H7 (cell line): ENCODE data around the gene PDXDC1. TPM values are rescaled to one million over a fixed set of nuclear protein-coding genes. Genes with fewer than 3 reads are reported as not detected.
A peak's percentile ranks its signal among the peaks of the same experiment; 100 is the strongest.
"Not testable (repeated sequence)": the region's sequence is repeated elsewhere in the genome, so short reads cannot be mapped to it uniquely, and the experiment has no call there.

ENCODE experiments used
- DNase-seq: peaks from one replicate; pipeline ENCODE4 v3.0.0; 2012
- H3K27me3 ChIP-seq: 2 replicates; pipeline ENCODE4 v1.6.0; 2011; ENCODE audit warnings: mild to moderate bottlenecking, low read length; ENCODE audit not compliant: control insufficient read depth, insufficient read depth
- H3K36me3 ChIP-seq: replicated peaks from 2 replicates; pipeline ENCODE4 v1.5.1; 2011; ENCODE audit warnings: low read length; ENCODE audit not compliant: control insufficient read depth, insufficient read depth
- H3K4me3 ChIP-seq: 2 replicates; pipeline ENCODE4 v1.5.1; 2011; ENCODE audit warnings: low read depth, mild to moderate bottlenecking, control low read depth, low read length, moderate library complexity; ENCODE audit not compliant: insufficient read depth
- total RNA-seq: library from RNA; depleted of rRNA; stranded (reverse); fragments of >200 nt; shearing (Covaris generic); gene quantifications from 2 replicates; pipeline ENCODE4 v1.2.3, GENCODE V29; 2014

The PDXDC1 gene
- total RNA-seq, 1 experiment from 2014 or later: 67.5 TPM

- DNase-seq: no peak
- H3K36me3 ChIP-seq: no peaks in the 10 kb centered on the region
These were observed 13.2 kb upstream of the PDXDC1 start for GRCh38 chr16:14961405-14962186.

GRCh38 chr16:14963281-14964173 is 11.3 kb upstream of the PDXDC1 start:
- H3K4me3 ChIP-seq: no peak overlapping the region
- DNase-seq: no peak
- no peaks in the 10 kb centered on the region for H3K36me3 ChIP-seq
- H3K27me3 ChIP-seq: no peaks in the 10 kb centered on the region

More at GRCh38 chr16:14961405-14962186, 13.2 kb upstream of the PDXDC1 start:
- Histone ChIP-seq H3K27me3 (no peaks in the 10 kb centered on the region), H3K4me3 (no peak overlapping the region)

- Histone ChIP-seq H3K36me3 (no peaks in the 10 kb centered on the region), H3K27me3 (no peaks in the 10 kb centered on the region), H3K4me3 (no peak overlapping the region)
- no peak for DNase-seq
These were observed 9.5 kb upstream of the PDXDC1 start for GRCh38 chr16:14965328-14965727.

DNA sequence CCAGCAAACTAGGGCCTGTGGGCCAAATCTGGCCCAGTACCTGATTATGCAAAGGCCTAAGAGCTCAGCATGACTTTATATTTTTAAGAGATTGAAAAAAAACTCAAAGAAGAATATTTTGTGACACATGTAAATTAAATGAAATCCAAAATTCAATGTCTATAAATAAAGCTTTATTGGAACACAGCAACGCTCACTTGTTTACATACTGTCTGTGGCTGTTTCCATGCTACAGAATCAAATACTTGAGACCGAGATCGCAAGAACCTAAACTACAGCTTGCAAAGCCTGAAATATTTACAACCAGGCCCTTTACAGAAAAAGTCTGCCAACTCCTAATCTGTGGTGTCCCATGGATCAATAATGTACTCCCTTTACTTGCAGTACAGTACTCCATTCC is 5.0 kb upstream of the PDXDC1 start:
- H3K4me3 ChIP-seq, H3K27me3 ChIP-seq, DNase-seq, H3K36me3 ChIP-seq: not testable (repeated sequence)

DNA sequence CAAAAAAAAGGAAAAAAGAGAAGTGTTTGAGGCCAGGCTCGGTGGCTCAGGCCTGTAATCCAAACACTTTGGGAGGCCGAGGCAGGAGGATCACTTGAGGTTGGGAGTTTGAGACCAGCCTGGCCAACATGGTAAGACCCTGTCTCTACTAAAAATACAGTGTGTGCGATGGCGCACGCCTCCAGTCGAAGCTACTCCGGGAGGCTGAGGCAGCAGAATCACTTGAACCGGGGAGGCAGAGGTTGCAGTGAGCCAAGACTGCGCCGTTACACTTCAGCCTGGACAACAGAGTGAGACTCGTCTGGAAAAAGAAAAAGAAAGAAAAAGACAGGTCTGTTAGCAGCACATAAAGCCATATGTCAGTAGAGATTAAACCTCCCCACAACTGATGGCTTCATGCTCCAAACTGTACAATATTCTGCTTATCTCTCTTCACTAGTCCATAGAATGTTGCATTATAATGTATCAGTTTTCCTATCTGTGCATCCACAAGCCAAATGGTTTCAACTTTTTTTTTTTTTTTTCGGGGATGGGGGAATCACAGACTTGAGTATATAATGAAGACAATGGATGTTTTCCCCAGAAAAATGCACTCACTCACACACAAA is 3.1 kb upstream of the PDXDC1 start:
- not testable (repeated sequence) for H3K27me3 ChIP-seq, H3K36me3 ChIP-seq, DNase-seq, H3K4me3 ChIP-seq

DNA sequence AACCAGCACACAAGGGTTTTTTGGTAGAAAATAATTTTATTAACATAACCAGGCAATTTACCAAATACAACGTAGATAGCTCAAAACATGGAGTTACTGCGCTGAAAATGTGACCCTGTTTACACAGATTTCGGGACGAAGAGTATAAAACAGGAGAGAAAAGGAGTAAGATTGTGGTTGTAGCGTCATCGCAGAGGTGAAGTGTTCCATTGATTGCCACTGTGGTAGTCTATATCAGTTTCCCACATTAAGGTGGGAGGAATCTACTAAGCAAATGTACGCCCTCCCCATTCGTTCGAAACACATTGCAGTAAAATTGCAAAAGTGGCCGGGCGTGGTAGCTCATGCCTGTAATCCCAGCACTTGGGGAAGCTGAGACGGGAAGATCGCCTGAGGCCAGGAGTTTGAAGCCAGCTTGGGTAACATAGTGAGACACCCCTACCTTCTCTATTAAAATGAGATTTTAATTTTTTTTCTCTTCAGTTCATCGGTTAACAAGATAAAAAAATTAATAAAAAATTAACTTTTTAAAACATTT is 972 bp upstream of the PDXDC1 start:
- H3K36me3 ChIP-seq, DNase-seq, H3K27me3 ChIP-seq: not testable (repeated sequence)
- peak overlapping the region; percentile 37 for H3K4me3 ChIP-seq

- DNase-seq, H3K27me3 ChIP-seq, H3K36me3 ChIP-seq: not testable (repeated sequence)
- peak overlapping the region; percentile 37 for H3K4me3 ChIP-seq
These were observed 533 bp upstream of the PDXDC1 start for GRCh38 chr16:14974331-14974655.

- H3K4me3 ChIP-seq: peak overlapping the region; percentile 97
- H3K27me3 ChIP-seq, H3K36me3 ChIP-seq: not testable (repeated sequence)
- peak; percentile 37 for DNase-seq
These were observed 780 bp downstream of the PDXDC1 start for GRCh38 chr16:14975418-14976194.

DNA sequence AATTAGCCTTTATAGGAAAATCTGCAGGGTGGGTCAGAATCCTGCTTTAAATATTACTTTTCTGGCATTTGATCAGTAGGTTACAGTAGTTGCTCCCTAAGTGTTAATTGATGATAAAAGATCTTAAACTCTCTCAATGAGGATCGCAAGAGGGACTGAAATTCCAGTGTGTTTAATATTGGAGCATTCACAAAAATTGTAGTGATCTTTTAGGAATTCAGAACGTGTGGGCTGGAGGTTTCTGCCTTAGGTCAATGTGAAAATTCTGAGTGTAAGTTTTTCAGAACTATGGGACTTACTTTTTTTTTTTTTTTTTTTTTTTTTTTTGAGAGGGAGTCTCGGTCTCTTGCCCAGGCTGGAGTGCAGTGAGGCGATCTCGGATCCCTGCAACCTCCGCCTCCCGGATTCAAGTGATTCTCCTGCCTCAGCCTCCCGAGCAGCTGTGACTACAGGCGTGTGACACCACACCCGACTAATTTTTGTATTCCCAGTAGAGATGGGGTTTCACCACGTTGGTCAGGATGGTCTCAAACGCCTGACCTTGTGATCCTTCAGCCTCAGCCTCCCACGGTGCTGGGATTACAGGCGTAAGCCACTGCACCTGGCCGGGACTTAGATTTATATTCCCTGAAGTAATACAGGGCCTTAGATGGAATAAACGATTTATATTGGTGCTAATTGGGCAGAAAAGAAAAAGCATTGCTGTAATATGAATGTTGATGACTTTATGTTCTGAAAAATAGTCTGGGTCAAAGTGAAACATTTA is 2.3 kb downstream of the PDXDC1 start:
- not testable (repeated sequence) for H3K27me3 ChIP-seq, H3K36me3 ChIP-seq, DNase-seq, H3K4me3 ChIP-seq

DNA sequence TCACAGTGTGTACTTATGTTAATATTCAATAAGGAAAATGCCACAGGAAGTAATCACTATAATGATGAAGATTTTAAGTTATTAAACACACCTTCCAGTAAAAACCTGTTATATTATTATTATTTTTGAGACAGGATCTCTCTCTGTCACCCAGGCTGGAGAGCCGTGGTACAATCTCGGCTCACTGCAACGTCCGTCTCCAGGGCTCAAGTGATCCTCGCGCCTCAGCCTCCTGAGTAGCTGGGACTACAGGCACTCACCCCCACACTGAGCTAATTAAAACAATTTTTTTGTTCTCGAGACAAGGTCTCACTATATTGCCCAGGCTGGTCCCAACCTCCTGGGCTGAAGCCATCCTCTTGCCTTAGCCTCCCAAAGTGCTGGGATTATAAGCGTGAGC is 3.5 kb downstream of the PDXDC1 start:
- H3K4me3 ChIP-seq, H3K27me3 ChIP-seq, DNase-seq, H3K36me3 ChIP-seq: not testable (repeated sequence)

DNA sequence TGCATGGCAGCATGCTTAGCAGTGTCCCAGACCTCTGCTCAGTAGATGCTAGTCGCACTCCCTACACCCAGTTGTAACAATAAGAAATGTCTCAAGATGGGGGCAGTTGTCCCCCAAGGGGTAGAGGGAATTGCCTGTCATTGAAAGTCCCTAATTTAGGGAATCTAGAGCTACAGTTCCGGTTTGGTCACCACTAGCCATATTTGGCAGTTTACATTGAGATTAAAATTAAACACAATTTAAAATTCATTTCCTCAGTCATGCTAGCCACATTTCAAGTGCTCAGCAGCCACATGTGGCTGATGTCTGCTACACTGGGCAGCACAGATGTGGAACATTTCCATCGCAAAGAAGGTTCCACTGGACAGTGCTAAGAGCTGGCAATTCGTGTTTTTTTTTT is 4.1 kb downstream of the PDXDC1 start:
- H3K27me3 ChIP-seq, H3K4me3 ChIP-seq: not testable (repeated sequence)

DNA sequence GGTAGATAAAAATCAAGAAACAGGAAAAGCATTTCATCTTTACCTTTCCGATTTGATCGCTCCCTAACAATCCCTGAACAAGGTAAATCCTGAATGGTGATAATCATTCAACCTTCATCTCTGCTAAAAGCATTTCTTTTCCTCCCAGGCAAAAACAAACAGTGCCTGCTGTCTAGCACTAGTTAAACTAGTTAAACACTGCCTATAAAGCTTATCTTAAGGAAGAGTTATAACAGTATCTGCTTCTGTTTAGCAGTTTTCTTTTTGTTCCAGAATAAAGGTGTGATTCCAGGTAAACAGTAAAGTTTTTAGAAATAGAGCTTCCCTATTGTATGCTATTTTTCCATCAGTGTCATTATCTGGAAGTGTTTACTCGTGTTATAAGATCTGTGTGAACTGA is 6.4 kb downstream of the PDXDC1 start:
- H3K4me3 ChIP-seq, DNase-seq: not testable (repeated sequence)

More for the DNA sequence above, 4.1 kb downstream of the PDXDC1 start:
- not testable (repeated sequence) for DNase-seq, H3K36me3 ChIP-seq

DNA sequence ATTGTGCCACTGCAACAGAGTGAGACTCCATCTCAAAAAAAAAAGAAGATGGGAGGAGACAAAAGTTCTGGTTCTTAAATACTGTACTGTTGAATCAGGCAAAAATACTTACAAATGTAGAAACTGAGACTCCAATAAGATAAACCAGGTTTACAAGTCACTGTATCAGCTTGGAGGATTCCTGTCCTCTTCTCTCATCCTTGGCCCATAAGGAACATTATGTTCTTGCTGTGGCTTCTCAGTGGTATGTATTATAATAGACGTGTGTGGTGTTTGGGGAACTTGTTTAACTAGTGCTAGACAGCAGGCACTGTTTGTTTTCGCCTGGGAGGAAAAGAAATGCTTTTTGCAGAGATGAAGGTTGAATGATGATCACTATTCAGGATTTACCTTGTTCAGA is 7.7 kb downstream of the PDXDC1 start:
- H3K27me3 ChIP-seq, H3K36me3 ChIP-seq, DNase-seq, H3K4me3 ChIP-seq: not testable (repeated sequence)

More for the DNA sequence above, 6.4 kb downstream of the PDXDC1 start:
- not testable (repeated sequence) for H3K27me3 ChIP-seq, H3K36me3 ChIP-seq
